Measurements from ENCODE around the gene SPTA1.

SPTA1 gene

GRCh38 chr1:158681606-158682005 lies 4.9 kb downstream of the SPTA1 start:
- Histone ChIP-seq H3K9me3 (no peaks in the 10 kb centered on the region), H3K4me1 (no peaks in the 10 kb centered on the region), H3K4me3 (ENCODE audit: low read depth, low read length) (no peak overlapping the region), H3K36me3 (no peaks in the 10 kb centered on the region), H3K27me3 (no peaks in the 10 kb centered on the region)
- DNase-seq, result no peak
- TF ChIP-seq CTCF (IDR thresholded peaks at IDR 0.05; ENCODE audit: low read depth, low read length), result no peak

GRCh38 chr1:158679289-158679688 lies 7.2 kb downstream of the SPTA1 start:
- DNase-seq, result no peak
- H3K27me3 ChIP-seq, result no peaks in the 10 kb centered on the region
- no peaks in the 10 kb centered on the region for H3K9me3 ChIP-seq
- TF ChIP-seq CTCF (IDR thresholded peaks at IDR 0.05; ENCODE audit: low read depth, low read length), result no peak
- H3K4me3 ChIP-seq (ENCODE audit: low read depth, low read length), result no peak overlapping the region
- H3K36me3 ChIP-seq, result no peaks in the 10 kb centered on the region
- H3K4me1 ChIP-seq, result no peaks in the 10 kb centered on the region

- Histone ChIP-seq H3K9me3 (no peaks in the 10 kb centered on the region), H3K4me1 (no peaks in the 10 kb centered on the region), H3K36me3 (no peaks in the 10 kb centered on the region), H3K4me3 (ENCODE audit: low read depth, low read length) (no peak overlapping the region), H3K27me3 (no peaks in the 10 kb centered on the region)
- DNase-seq, result no peak
- no peak for TF ChIP-seq CTCF (IDR thresholded peaks at IDR 0.05; ENCODE audit: low read depth, low read length)
These were observed 10.8 kb downstream of the SPTA1 start for GRCh38 chr1:158675563-158676323.

- Histone ChIP-seq H3K36me3 (no peaks in the 10 kb centered on the region), H3K9me3 (no peaks in the 10 kb centered on the region), H3K27me3 (no peaks in the 10 kb centered on the region), H3K4me3 (ENCODE audit: low read depth, low read length) (no peak overlapping the region), H3K4me1 (no peaks in the 10 kb centered on the region)
- no peak for DNase-seq
- TF ChIP-seq CTCF (IDR thresholded peaks at IDR 0.05; ENCODE audit: low read depth, low read length), result no peak
These were observed 12.2 kb downstream of the SPTA1 start for GRCh38 chr1:158674302-158674701.

GRCh38 chr1:158666037-158666436 lies 20.5 kb downstream of the SPTA1 start:
- Histone ChIP-seq H3K27me3 (no peaks in the 10 kb centered on the region), H3K4me1 (no peaks in the 10 kb centered on the region), H3K36me3 (no peaks in the 10 kb centered on the region), H3K4me3 (ENCODE audit: low read depth, low read length) (no peak overlapping the region), H3K9me3 (no peaks in the 10 kb centered on the region)
- TF ChIP-seq CTCF (IDR thresholded peaks at IDR 0.05; ENCODE audit: low read depth, low read length), result no peak
- no peak for DNase-seq

- Histone ChIP-seq H3K9me3 (no peaks in the 10 kb centered on the region), H3K27me3 (no peaks in the 10 kb centered on the region), H3K4me1 (no peaks in the 10 kb centered on the region), H3K4me3 (ENCODE audit: low read depth, low read length) (no peak overlapping the region), H3K36me3 (no peaks in the 10 kb centered on the region)
- TF ChIP-seq CTCF (IDR thresholded peaks at IDR 0.05; ENCODE audit: low read depth, low read length), result no peak
- DNase-seq, result no peak
These were observed 31.9 kb downstream of the SPTA1 start for GRCh38 chr1:158654571-158654970.

All from BE2C (cell line).